GM21528 (cell line): ENCODE results near the gene FAM240B.

Experiments used
- ATAC-seq: cut with Tn5 transposase; IDR thresholded peaks from one replicate; pipeline ENCODE4 v1.9.1; 2021; ENCODE audit warnings: mild to moderate bottlenecking, moderate library complexity; ENCODE audit not compliant: unreplicated experiment, low FRiP score

The FAM240B gene

GRCh38 chr9:38705917-38706316 is 14.0 kb downstream of the FAM240B start:
- ATAC-seq: no peak

GRCh38 chr9:38700695-38701094 is 19.2 kb downstream of the FAM240B start:
- no peak for ATAC-seq

GRCh38 chr9:38699337-38699736 is 20.6 kb downstream of the FAM240B start:
- no peak for ATAC-seq

- ATAC-seq: no peak
Measured at GRCh38 chr9:38697776-38698300, 22.1 kb downstream of the FAM240B start.

GRCh38 chr9:38696999-38697398 is 22.9 kb downstream of the FAM240B start:
- ATAC-seq: no peak

- ATAC-seq: no peak
Measured at GRCh38 chr9:38694676-38695075, 25.3 kb downstream of the FAM240B start.

- ATAC-seq: no peak
Measured at GRCh38 chr9:38692707-38693106, 27.2 kb downstream of the FAM240B start.

GRCh38 chr9:38690574-38690973 is 29.4 kb downstream of the FAM240B start:
- ATAC-seq: no peak

- no peak for ATAC-seq
Measured at GRCh38 chr9:38689678-38690077, 30.3 kb downstream of the FAM240B start.

- ATAC-seq: no peak
Measured at GRCh38 chr9:38687992-38688391, 31.9 kb downstream of the FAM240B start.

- no peak for ATAC-seq
Measured at GRCh38 chr9:38687389-38687842, 32.5 kb downstream of the FAM240B start.

- no peak for ATAC-seq
Measured at GRCh38 chr9:38686933-38687332, 33.0 kb downstream of the FAM240B start.

- ATAC-seq: no peak
Measured at GRCh38 chr9:38685535-38685934, 34.4 kb downstream of the FAM240B start.

GRCh38 chr9:38683336-38683735 is 36.6 kb downstream of the FAM240B start:
- ATAC-seq: no peak

- ATAC-seq: no peak
Measured at GRCh38 chr9:38682713-38683112, 37.2 kb downstream of the FAM240B start.

GRCh38 chr9:38681747-38682227 is 38.1 kb downstream of the FAM240B start:
- ATAC-seq: no peak

- no peak for ATAC-seq
Measured at GRCh38 chr9:38680837-38681445, 39.0 kb downstream of the FAM240B start.

- ATAC-seq: no peak
Measured at GRCh38 chr9:38677660-38678303, 42.2 kb downstream of the FAM240B start.

- no peak for ATAC-seq
Measured at GRCh38 chr9:38675831-38676230, 44.1 kb downstream of the FAM240B start.

- no peak for ATAC-seq
Measured at GRCh38 chr9:38675211-38675610, 44.7 kb downstream of the FAM240B start.

- no peak for ATAC-seq
Measured at GRCh38 chr9:38673399-38674193, 46.3 kb downstream of the FAM240B start.
